Rectal smooth muscle tissue (tissue), 1 donor: ENCODE results near the gene SIK2.
"Not testable (repeated sequence)": the region's sequence is repeated elsewhere in the genome, so short reads cannot be mapped to it uniquely, and the experiment has no call there.

Experiments used
- H3K27ac ChIP-seq: one replicate; pipeline ENCODE4 v1.7.0; 2013; ENCODE audit warnings: low read depth, low read length, inconsistent platforms
- H3K27me3 ChIP-seq: one replicate; pipeline ENCODE4 v1.7.0; 2013; ENCODE audit warnings: low read length; ENCODE audit not compliant: control insufficient read depth, insufficient read depth
- H3K36me3 ChIP-seq: one replicate; pipeline ENCODE4 v1.7.0; 2013; ENCODE audit warnings: low read length; ENCODE audit not compliant: control insufficient read depth, insufficient read depth
- H3K4me1 ChIP-seq: one replicate; pipeline ENCODE4 v1.7.0; 2013; ENCODE audit warnings: low read length; ENCODE audit not compliant: control insufficient read depth, insufficient read depth
- H3K4me3 ChIP-seq: one replicate; pipeline ENCODE4 v1.7.0; 2013; ENCODE audit warnings: low read length
- H3K9ac ChIP-seq: one replicate; pipeline ENCODE4 v1.7.0; 2013; ENCODE audit warnings: low read length

The SIK2 gene

GRCh38 chr11:111700162-111700561 is 97.9 kb downstream of the SIK2 start:
- H3K4me3 ChIP-seq = no peak overlapping the region
- H3K27me3 ChIP-seq = no peaks in the 10 kb centered on the region
- H3K36me3 ChIP-seq = peaks cover 3% of the 10 kb centered on the region
- H3K4me1 ChIP-seq = no peaks in the 10 kb centered on the region
- H3K9ac ChIP-seq = no peak overlapping the region
- no peak overlapping the region for H3K27ac ChIP-seq

- H3K27ac ChIP-seq = no peak overlapping the region
- H3K4me1 ChIP-seq = peaks cover 6% of the 10 kb centered on the region
- no peak overlapping the region for H3K4me3 ChIP-seq
- no peak overlapping the region for H3K9ac ChIP-seq
- H3K36me3 ChIP-seq = peaks cover 3% of the 10 kb centered on the region
- no peaks in the 10 kb centered on the region for H3K27me3 ChIP-seq
Observed at GRCh38 chr11:111702623-111703022, 100.4 kb downstream of the SIK2 start.

- no peak overlapping the region for H3K9ac ChIP-seq
- no peaks in the 10 kb centered on the region for H3K27me3 ChIP-seq
- H3K27ac ChIP-seq = no peak overlapping the region
- H3K4me1 ChIP-seq = peaks cover 6% of the 10 kb centered on the region
- no peak overlapping the region for H3K4me3 ChIP-seq
- H3K36me3 ChIP-seq = peaks cover 7% of the 10 kb centered on the region
Observed at GRCh38 chr11:111703576-111703975, 101.3 kb downstream of the SIK2 start.

- H3K4me1 ChIP-seq = peaks cover 6% of the 10 kb centered on the region
- no peaks in the 10 kb centered on the region for H3K27me3 ChIP-seq
- H3K9ac ChIP-seq = no peak overlapping the region
- H3K36me3 ChIP-seq = peaks cover 7% of the 10 kb centered on the region
- H3K27ac ChIP-seq = no peak overlapping the region
- no peak overlapping the region for H3K4me3 ChIP-seq
Observed at GRCh38 chr11:111707039-111707690, 104.9 kb downstream of the SIK2 start.

GRCh38 chr11:111707691-111708067 is 105.4 kb downstream of the SIK2 start:
- H3K27ac ChIP-seq = no peak overlapping the region
- H3K4me3 ChIP-seq = no peak overlapping the region
- H3K4me1 ChIP-seq = peaks cover 6% of the 10 kb centered on the region
- H3K36me3 ChIP-seq = peaks cover 5% of the 10 kb centered on the region
- H3K9ac ChIP-seq = no peak overlapping the region
- no peaks in the 10 kb centered on the region for H3K27me3 ChIP-seq

- H3K9ac ChIP-seq = no peak overlapping the region
- peaks cover 10% of the 10 kb centered on the region for H3K4me1 ChIP-seq
- no peak overlapping the region for H3K4me3 ChIP-seq
- no peak overlapping the region for H3K27ac ChIP-seq
- H3K27me3 ChIP-seq = no peaks in the 10 kb centered on the region
- peaks cover 3% of the 10 kb centered on the region for H3K36me3 ChIP-seq
Observed at GRCh38 chr11:111714522-111714921, 112.3 kb downstream of the SIK2 start.

- no peak overlapping the region for H3K4me3 ChIP-seq
- H3K27ac ChIP-seq = no peak overlapping the region
- H3K9ac ChIP-seq = no peak overlapping the region
- H3K27me3 ChIP-seq = no peaks in the 10 kb centered on the region
- H3K36me3 ChIP-seq = peaks cover 9% of the 10 kb centered on the region
- peaks cover 10% of the 10 kb centered on the region for H3K4me1 ChIP-seq
Observed at GRCh38 chr11:111715142-111715816, 113.0 kb downstream of the SIK2 start.

GRCh38 chr11:111717660-111718059 is 115.4 kb downstream of the SIK2 start:
- Histone ChIP-seq H3K36me3 (peaks cover 25% of the 10 kb centered on the region), H3K4me1 (peaks cover 10% of the 10 kb centered on the region)
- H3K9ac ChIP-seq, H3K27me3 ChIP-seq, H3K27ac ChIP-seq, H3K4me3 ChIP-seq: not testable (repeated sequence)

GRCh38 chr11:111718436-111718835 is 116.2 kb downstream of the SIK2 start:
- peaks cover 31% of the 10 kb centered on the region for H3K36me3 ChIP-seq
- H3K9ac ChIP-seq = no peak overlapping the region
- H3K4me3 ChIP-seq = no peak overlapping the region

GRCh38 chr11:111718859-111719258 is 116.6 kb downstream of the SIK2 start:
- Histone ChIP-seq H3K27me3 (no peaks in the 10 kb centered on the region), H3K36me3 (peaks cover 31% of the 10 kb centered on the region), H3K27ac (peak overlapping the region; percentile 58), H3K4me3 (no peak overlapping the region), H3K9ac (no peak overlapping the region), H3K4me1 (peaks cover 10% of the 10 kb centered on the region)

More at GRCh38 chr11:111718436-111718835, 116.2 kb downstream of the SIK2 start:
- Histone ChIP-seq H3K27ac (peak overlapping the region; percentile 58), H3K27me3 (no peaks in the 10 kb centered on the region), H3K4me1 (peaks cover 10% of the 10 kb centered on the region)

GRCh38 chr11:111719379-111719778 is 117.1 kb downstream of the SIK2 start:
- Histone ChIP-seq H3K27me3 (no peaks in the 10 kb centered on the region), H3K4me1 (peaks cover 10% of the 10 kb centered on the region), H3K4me3 (no peak overlapping the region), H3K27ac (no peak overlapping the region), H3K9ac (no peak overlapping the region), H3K36me3 (peaks cover 34% of the 10 kb centered on the region)

- no peak overlapping the region for H3K9ac ChIP-seq
- H3K27me3 ChIP-seq = no peaks in the 10 kb centered on the region
- H3K27ac ChIP-seq = no peak overlapping the region
- peaks cover 38% of the 10 kb centered on the region for H3K36me3 ChIP-seq
- no peak overlapping the region for H3K4me3 ChIP-seq
- H3K4me1 ChIP-seq = peaks cover 10% of the 10 kb centered on the region
Observed at GRCh38 chr11:111720801-111721494, 118.7 kb downstream of the SIK2 start.
